Hindlimb muscle (tissue), 1 donor: ENCODE results near the gene USP53. TPM values are rescaled to one million over a fixed set of nuclear protein-coding genes. Genes with fewer than 3 reads are reported as not detected.
"Not testable (repeated sequence)": the region's sequence is repeated elsewhere in the genome, so short reads cannot be mapped to it uniquely, and the experiment has no call there.

ENCODE experiments used
- DNase-seq: peaks from one replicate; pipeline ENCODE4 v3.0.0-alpha.2; 2013
- polyA plus RNA-seq: library from polyadenylated mRNA; unstranded; fragments of 120-200 nt; gene quantifications from one replicate; pipeline ENCODE4 v1.2.1, GENCODE V29; 2013; ENCODE audit not compliant: insufficient read length

USP53 gene
- polyA plus RNA-seq, 1 donor: 8.2 TPM

- no peak for DNase-seq
Observed at GRCh38 chr4:119328695-119329094, 116.2 kb downstream of the USP53 start.

- DNase-seq: no peak
Observed at GRCh38 chr4:119329835-119330620, 117.5 kb downstream of the USP53 start.

- not testable (repeated sequence) for DNase-seq
Observed at GRCh38 chr4:119336332-119336979, 123.9 kb downstream of the USP53 start.

- no peak for DNase-seq
Observed at GRCh38 chr4:119337010-119337409, 124.5 kb downstream of the USP53 start.

GRCh38 chr4:119339895-119340294, 127.4 kb downstream of the USP53 start:
- not testable (repeated sequence) for DNase-seq

GRCh38 chr4:119343293-119343692, 130.8 kb downstream of the USP53 start:
- DNase-seq: not testable (repeated sequence)

Other genes starting within 250 kb of the USP53 start
- gene MYOZ2, start 76.9 kb upstream of the USP53 start, polyA plus RNA-seq: 293 TPM
- not detected for gene FABP2, start 109.4 kb downstream of the USP53 start, polyA plus RNA-seq